CD8-positive, alpha-beta memory T cell (primary cell): ENCODE data around the gene UVRAG. TPM values are rescaled to one million over a fixed set of nuclear protein-coding genes. Genes with fewer than 3 reads are reported as not detected.

ENCODE experiments used
- CTCF ChIA-PET: fragments of 350-600 bp; sonication (Branson Sonifier 250); formaldehyde crosslinking; loops from one replicate; lab custom pipeline; 2021; ENCODE audit warnings: antibody characterized with exemption; lab: Charles Lee
- POLR2A ChIA-PET: fragments of 350-600 bp; sonication (Branson Sonifier 250); formaldehyde crosslinking; loops from one replicate; lab custom pipeline; 2021; ENCODE audit warnings: antibody characterized with exemption; lab: Charles Lee
- DNase-seq, 5 donors: peaks; one replicate each; pipeline versions ENCODE4 v3.0.0 to v3.0.0-alpha.2; 2020 to 2022; ENCODE audit warnings: mixed read lengths in 1 of 5
- H3K27ac ChIP-seq: one replicate; pipeline ENCODE4 v1.7.0; 2013; ENCODE audit warnings: low read depth, mild to moderate bottlenecking, low read length, moderate library complexity
- H3K27me3 ChIP-seq: 2 replicates; pipeline ENCODE4 v1.7.0; 2013; ENCODE audit warnings: low read length, mild to moderate bottlenecking; ENCODE audit not compliant: insufficient read depth, poor library complexity, severe bottlenecking
- H3K36me3 ChIP-seq: 2 replicates; pipeline ENCODE4 v1.7.0; 2013; ENCODE audit warnings: mild to moderate bottlenecking, low read length, moderate library complexity; ENCODE audit not compliant: insufficient read depth
- H3K4me1 ChIP-seq: 2 replicates; pipeline ENCODE4 v1.7.0; 2013; ENCODE audit warnings: mild to moderate bottlenecking, low read length, moderate library complexity; ENCODE audit not compliant: insufficient read depth
- H3K4me3 ChIP-seq: 2 replicates; pipeline ENCODE4 v1.7.0; 2013; ENCODE audit warnings: mild to moderate bottlenecking, low read length
- H3K9me3 ChIP-seq: 2 replicates; pipeline ENCODE4 v1.7.0; 2013; ENCODE audit warnings: mild to moderate bottlenecking, low read length
- H3K27ac Mint-ChIP-seq, 8 donors: one replicate each; pipeline ENCODE4 v1.8.0; 2020 to 2021; ENCODE audit warnings: mixed read lengths in 8 of 8, mild to moderate bottlenecking in 6 of 8, inconsistent platforms in 3 of 8, moderate library complexity in 3 of 8
- H3K27me3 Mint-ChIP-seq, 2 donors: one replicate each; pipeline ENCODE4 v1.8.0; 2020 to 2021; ENCODE audit warnings: mixed read lengths in 2 of 2, mild to moderate bottlenecking in 1 of 2, moderate library complexity in 1 of 2
- H3K36me3 Mint-ChIP-seq, 3 donors: one replicate each; pipeline ENCODE4 v1.8.0; 2020 to 2021; ENCODE audit warnings: mixed read lengths in 3 of 3, inconsistent platforms in 1 of 3, mild to moderate bottlenecking in 1 of 3
- H3K4me1 Mint-ChIP-seq, 3 donors: one replicate each; pipeline ENCODE4 v1.8.0; 2020 to 2021; ENCODE audit warnings: mixed read lengths in 3 of 3, inconsistent platforms in 1 of 3, mild to moderate bottlenecking in 1 of 3
- H3K4me3 Mint-ChIP-seq, 7 donors: one replicate each; pipeline ENCODE4 v1.8.0; 2020 to 2021; ENCODE audit warnings: mixed read lengths in 7 of 7, mild to moderate bottlenecking in 6 of 7, moderate library complexity in 4 of 7, inconsistent platforms in 2 of 7
- H3K9me3 Mint-ChIP-seq, 5 donors: one replicate each; pipeline ENCODE4 v1.8.0; 2020 to 2022; ENCODE audit warnings: mixed read lengths in 5 of 5, mild to moderate bottlenecking in 3 of 5, moderate library complexity in 2 of 5, inconsistent platforms in 1 of 5
- polyA plus RNA-seq: library from polyadenylated mRNA; unstranded; fragments of 300-500 nt; fragmentation: Illumina TruSeq; gene quantifications from one replicate; pipeline ENCODE4 v1.2.3, GENCODE V29; 2021
- total RNA-seq, 2 experiments: library from RNA; stranded (reverse); gene quantifications; one replicate each; pipeline ENCODE4 v1.2.3, GENCODE V29; 2021

The UVRAG gene
- total and polyA plus RNA-seq, 3 experiments from 2014 or later: 17.1 to 20.9 (median 18.0) TPM

DNA sequence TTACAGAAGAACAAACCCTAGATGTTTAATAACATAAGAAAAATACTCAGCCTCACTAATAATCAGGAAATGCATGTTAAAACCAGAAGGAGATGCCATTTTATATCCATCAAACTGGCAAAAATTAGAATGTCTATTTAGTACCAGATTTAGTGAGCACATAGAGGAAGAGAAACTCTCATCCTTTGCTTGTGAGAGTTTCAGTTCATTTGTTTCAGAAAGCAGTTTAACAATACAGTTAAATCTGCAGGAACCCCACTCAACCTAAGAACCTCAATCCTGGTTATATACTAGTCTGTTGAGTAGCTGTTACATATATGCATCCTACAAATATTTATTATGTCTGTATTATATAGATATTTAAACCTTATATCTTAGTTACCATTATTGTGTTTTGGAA, 218.7 kb downstream of the UVRAG start:
- Histone ChIP-seq H3K27ac (no peak overlapping the region), H3K4me3 (no peak overlapping the region), H3K9me3 (no peaks in the 10 kb centered on the region), H3K36me3 (no peaks in the 10 kb centered on the region), H3K27me3 (no peaks in the 10 kb centered on the region), H3K4me1 (no peaks in the 10 kb centered on the region)
- Mint-ChIP-seq H3K36me3 (peaks cover 8 to 19% (median 9%) of the 10 kb centered on the region in 3 donors), H3K4me1 (no peaks in the 10 kb centered on the region), H3K27ac (no peak overlapping the region), H3K27me3 (no peaks in the 10 kb centered on the region), H3K4me3 (no peak overlapping the region), H3K9me3 (no peaks in the 10 kb centered on the region)
- no peak for DNase-seq
- CTCF ChIA-PET: interaction anchor here (1.0 kb wide), 1 partner anchor 118 kb away, joined by 4 read pairs; no protein-coding TSS in a partner anchor
- POLR2A ChIA-PET: no interaction called here

- Histone ChIP-seq H3K27me3 (no peaks in the 10 kb centered on the region), H3K9me3 (no peaks in the 10 kb centered on the region), H3K36me3 (no peaks in the 10 kb centered on the region), H3K4me1 (no peaks in the 10 kb centered on the region), H3K4me3 (no peak overlapping the region), H3K27ac (no peak overlapping the region)
- no peaks in the 10 kb centered on the region for H3K4me1 Mint-ChIP-seq
- H3K27me3 Mint-ChIP-seq: no peaks in the 10 kb centered on the region
- CTCF ChIA-PET: no interaction called here
- DNase-seq: no peak
- POLR2A ChIA-PET: interaction anchor here (0.6 kb wide), 1 partner anchor 87 kb away, joined by 3 read pairs; no protein-coding TSS in a partner anchor
- no peak overlapping the region for H3K4me3 Mint-ChIP-seq
- H3K9me3 Mint-ChIP-seq: no peaks in the 10 kb centered on the region
- H3K27ac Mint-ChIP-seq: no peak overlapping the region
- H3K36me3 Mint-ChIP-seq: peaks cover 0 to 14% (median 4%) of the 10 kb centered on the region in 3 donors
Measured at GRCh38 chr11:76035020-76035419, 220.0 kb downstream of the UVRAG start.

- ChIA-PET CTCF (no interaction called here), POLR2A (no interaction called here)
- peaks cover 0 to 12% (median 2%) of the 10 kb centered on the region in 3 donors for H3K36me3 Mint-ChIP-seq
- H3K4me3 Mint-ChIP-seq: no peak overlapping the region
- DNase-seq: no peak
- H3K4me1 ChIP-seq: no peaks in the 10 kb centered on the region
- peak overlapping the region in 1 of 8 donors; percentile 46 for H3K27ac Mint-ChIP-seq
- H3K27me3 ChIP-seq: no peaks in the 10 kb centered on the region
- no peak overlapping the region for H3K4me3 ChIP-seq
- no peak overlapping the region for H3K27ac ChIP-seq
- H3K9me3 Mint-ChIP-seq: no peaks in the 10 kb centered on the region
- H3K9me3 ChIP-seq: no peaks in the 10 kb centered on the region
- H3K27me3 Mint-ChIP-seq: no peaks in the 10 kb centered on the region
- H3K4me1 Mint-ChIP-seq: no peaks in the 10 kb centered on the region
- H3K36me3 ChIP-seq: no peaks in the 10 kb centered on the region
Measured at GRCh38 chr11:76038608-76039007, 223.6 kb downstream of the UVRAG start.

GRCh38 chr11:76041208-76041607, 226.2 kb downstream of the UVRAG start:
- H3K27me3 Mint-ChIP-seq: peaks cover 0 to 1% of the 10 kb centered on the region in 2 donors
- H3K36me3 ChIP-seq: no peaks in the 10 kb centered on the region
- no peaks in the 10 kb centered on the region for H3K27me3 ChIP-seq
- H3K4me3 Mint-ChIP-seq: no peak overlapping the region
- no peaks in the 10 kb centered on the region for H3K4me1 ChIP-seq
- no peaks in the 10 kb centered on the region for H3K4me1 Mint-ChIP-seq
- H3K36me3 Mint-ChIP-seq: peaks cover 5 to 25% (median 11%) of the 10 kb centered on the region in 3 donors
- peaks cover 0 to 5% (median 1%) of the 10 kb centered on the region in 5 donors for H3K9me3 Mint-ChIP-seq
- H3K9me3 ChIP-seq: no peaks in the 10 kb centered on the region
- POLR2A ChIA-PET: no interaction called here
- CTCF ChIA-PET: no interaction called here
- DNase-seq: no peak
- H3K27ac ChIP-seq: no peak overlapping the region
- no peak overlapping the region for H3K27ac Mint-ChIP-seq
- H3K4me3 ChIP-seq: no peak overlapping the region

- Histone ChIP-seq H3K27me3 (no peaks in the 10 kb centered on the region), H3K4me3 (no peak overlapping the region), H3K36me3 (no peaks in the 10 kb centered on the region), H3K9me3 (no peaks in the 10 kb centered on the region), H3K27ac (no peak overlapping the region), H3K4me1 (no peaks in the 10 kb centered on the region)
- H3K27me3 Mint-ChIP-seq: peaks cover 0 to 1% of the 10 kb centered on the region in 2 donors
- no peaks in the 10 kb centered on the region for H3K4me1 Mint-ChIP-seq
- ChIA-PET CTCF (no interaction called here), POLR2A (no interaction called here)
- no peak for DNase-seq
- no peak overlapping the region for H3K4me3 Mint-ChIP-seq
- peaks cover 16 to 46% (median 45%) of the 10 kb centered on the region in 3 donors for H3K36me3 Mint-ChIP-seq
- peaks cover 11 to 29% (median 18%) of the 10 kb centered on the region in 5 donors for H3K9me3 Mint-ChIP-seq
- H3K27ac Mint-ChIP-seq: no peak overlapping the region
Measured at GRCh38 chr11:76044750-76045320, 229.8 kb downstream of the UVRAG start.

DNA sequence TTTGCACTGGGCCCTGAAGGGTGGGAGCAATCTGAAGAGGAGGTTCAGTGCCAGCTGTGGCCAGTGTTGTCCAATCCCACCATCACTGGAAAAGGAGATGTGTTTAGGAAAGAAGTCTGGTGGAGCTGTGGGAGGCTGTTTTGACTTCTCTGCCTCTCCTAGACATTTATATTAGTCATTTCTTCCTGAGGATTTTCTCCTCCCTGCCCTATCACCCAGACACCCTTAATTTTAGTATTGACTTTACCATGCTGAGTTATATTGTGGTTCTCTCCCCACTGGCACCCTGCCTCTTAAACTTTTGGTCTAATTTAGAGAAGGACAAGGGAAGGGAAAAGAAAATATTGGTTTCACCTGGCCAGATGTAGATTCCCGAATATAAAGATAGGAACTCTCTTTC, 232.2 kb downstream of the UVRAG start:
- Histone ChIP-seq H3K27me3 (no peaks in the 10 kb centered on the region), H3K4me1 (no peaks in the 10 kb centered on the region), H3K4me3 (no peak overlapping the region), H3K9me3 (no peaks in the 10 kb centered on the region), H3K27ac (no peak overlapping the region), H3K36me3 (no peaks in the 10 kb centered on the region)
- H3K9me3 Mint-ChIP-seq: peaks cover 11 to 29% (median 18%) of the 10 kb centered on the region in 5 donors
- no peak for DNase-seq
- H3K4me3 Mint-ChIP-seq: no peak overlapping the region
- H3K4me1 Mint-ChIP-seq: no peaks in the 10 kb centered on the region
- peaks cover 22 to 48% (median 38%) of the 10 kb centered on the region in 3 donors for H3K36me3 Mint-ChIP-seq
- ChIA-PET POLR2A (no interaction called here), CTCF (interaction anchor here (1.0 kb wide), 1 partner anchor 105 kb away, joined by 3 read pairs; no protein-coding TSS in a partner anchor)
- no peak overlapping the region for H3K27ac Mint-ChIP-seq
- H3K27me3 Mint-ChIP-seq: peaks cover 0 to 1% of the 10 kb centered on the region in 2 donors

DNA sequence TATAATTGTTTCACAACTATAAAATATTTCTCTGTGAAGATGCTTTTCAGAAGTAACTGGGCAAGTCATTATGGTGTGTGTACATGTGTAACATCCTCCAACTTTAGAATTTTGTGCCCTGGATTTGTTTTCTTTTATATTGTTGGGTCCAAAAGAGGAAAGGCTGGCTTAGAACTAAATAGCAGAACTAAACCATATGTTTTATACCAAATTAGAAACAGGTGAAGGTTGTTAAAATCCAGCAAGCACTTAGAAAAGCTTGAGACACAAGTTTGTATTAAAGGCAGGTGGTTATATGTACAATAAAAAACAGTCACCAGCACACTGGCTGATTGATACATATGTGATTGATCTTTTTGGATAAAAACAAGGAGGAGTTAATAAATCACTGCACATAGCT, 232.8 kb downstream of the UVRAG start:
- Mint-ChIP-seq H3K27ac (no peak overlapping the region), H3K36me3 (peaks cover 22 to 48% (median 39%) of the 10 kb centered on the region in 3 donors), H3K4me1 (no peaks in the 10 kb centered on the region), H3K27me3 (peaks cover 0 to 1% of the 10 kb centered on the region in 2 donors), H3K4me3 (no peak overlapping the region), H3K9me3 (peaks cover 11 to 29% (median 18%) of the 10 kb centered on the region in 5 donors)
- Histone ChIP-seq H3K4me1 (no peaks in the 10 kb centered on the region), H3K4me3 (no peak overlapping the region), H3K27ac (no peak overlapping the region), H3K36me3 (no peaks in the 10 kb centered on the region), H3K27me3 (no peaks in the 10 kb centered on the region), H3K9me3 (no peaks in the 10 kb centered on the region)
- DNase-seq: no peak
- CTCF ChIA-PET: no interaction called here
- POLR2A ChIA-PET: no interaction called here

GRCh38 chr11:76048763-76049162, 233.8 kb downstream of the UVRAG start:
- no peaks in the 10 kb centered on the region for H3K36me3 ChIP-seq
- ChIA-PET POLR2A (no interaction called here), CTCF (no interaction called here)
- DNase-seq: peak in 1 of 5 donors; percentile 3
- no peaks in the 10 kb centered on the region for H3K4me1 ChIP-seq
- H3K27ac Mint-ChIP-seq: no peak overlapping the region
- no peak overlapping the region for H3K4me3 Mint-ChIP-seq
- H3K9me3 ChIP-seq: no peaks in the 10 kb centered on the region
- peaks cover 11 to 29% (median 18%) of the 10 kb centered on the region in 5 donors for H3K9me3 Mint-ChIP-seq
- no peaks in the 10 kb centered on the region for H3K27me3 ChIP-seq
- H3K4me1 Mint-ChIP-seq: no peaks in the 10 kb centered on the region
- no peak overlapping the region for H3K27ac ChIP-seq
- H3K27me3 Mint-ChIP-seq: peaks cover 0 to 1% of the 10 kb centered on the region in 2 donors
- no peak overlapping the region for H3K4me3 ChIP-seq
- peaks cover 25 to 52% (median 39%) of the 10 kb centered on the region in 3 donors for H3K36me3 Mint-ChIP-seq
